Astrocyte of the cerebellum (primary cell): ENCODE data around the gene OPN3.

Experiments used
- DNase-seq: peaks from one replicate; pipeline ENCODE4 v3.0.0-alpha.2; 2011; ENCODE audit warnings: low read depth
- H3K4me3 ChIP-seq: 2 replicates; pipeline ENCODE4 v1.5.1; 2011; ENCODE audit warnings: mild to moderate bottlenecking, low read depth, low read length, moderate library complexity
- in situ Hi-C: cut with HindIII; loops from 2 replicates; pipeline ENCODE4 v1.10.0; 2017; ENCODE audit warnings: low sequenced_read_pairs
- TF ChIP-seq, protein P1 (sequence below): IDR thresholded peaks from 2 replicates; pipeline ENCODE4 v1.5.1; 2012; ENCODE audit warnings: low read length, low read depth, moderate library complexity, mild to moderate bottlenecking; ENCODE audit errors: missing control alignments

Gene OPN3

DNA sequence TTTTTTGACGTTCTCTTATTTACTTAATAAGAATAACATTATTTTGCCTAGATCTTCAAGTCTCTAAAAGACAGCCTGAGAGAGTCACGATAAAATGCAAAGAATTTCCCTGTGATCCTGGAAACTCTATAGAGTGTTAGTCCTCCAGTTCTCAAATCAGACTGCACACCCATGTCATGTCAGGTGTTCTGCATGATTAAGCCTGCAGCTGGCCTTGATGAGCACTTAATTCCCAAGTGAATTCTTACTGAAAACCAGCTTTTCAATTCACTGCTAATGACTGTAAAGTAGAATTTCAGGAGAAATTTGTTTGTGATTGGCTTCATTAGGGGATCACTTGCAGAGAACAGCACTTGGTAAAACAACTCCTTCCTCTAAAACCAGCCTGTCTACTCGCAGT is 41.9 kb downstream of the OPN3 start:
- in situ Hi-C loops, result no loop called here
- H3K4me3 ChIP-seq, result no peak overlapping the region
- TF ChIP-seq, protein P1, sequence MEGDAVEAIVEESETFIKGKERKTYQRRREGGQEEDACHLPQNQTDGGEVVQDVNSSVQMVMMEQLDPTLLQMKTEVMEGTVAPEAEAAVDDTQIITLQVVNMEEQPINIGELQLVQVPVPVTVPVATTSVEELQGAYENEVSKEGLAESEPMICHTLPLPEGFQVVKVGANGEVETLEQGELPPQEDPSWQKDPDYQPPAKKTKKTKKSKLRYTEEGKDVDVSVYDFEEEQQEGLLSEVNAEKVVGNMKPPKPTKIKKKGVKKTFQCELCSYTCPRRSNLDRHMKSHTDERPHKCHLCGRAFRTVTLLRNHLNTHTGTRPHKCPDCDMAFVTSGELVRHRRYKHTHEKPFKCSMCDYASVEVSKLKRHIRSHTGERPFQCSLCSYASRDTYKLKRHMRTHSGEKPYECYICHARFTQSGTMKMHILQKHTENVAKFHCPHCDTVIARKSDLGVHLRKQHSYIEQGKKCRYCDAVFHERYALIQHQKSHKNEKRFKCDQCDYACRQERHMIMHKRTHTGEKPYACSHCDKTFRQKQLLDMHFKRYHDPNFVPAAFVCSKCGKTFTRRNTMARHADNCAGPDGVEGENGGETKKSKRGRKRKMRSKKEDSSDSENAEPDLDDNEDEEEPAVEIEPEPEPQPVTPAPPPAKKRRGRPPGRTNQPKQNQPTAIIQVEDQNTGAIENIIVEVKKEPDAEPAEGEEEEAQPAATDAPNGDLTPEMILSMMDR, result no peak
- no peak for DNase-seq

GRCh38 chr1:241596633-241597032 is 43.5 kb downstream of the OPN3 start:
- in situ Hi-C loops, result no loop called here
- TF ChIP-seq, protein P1, result no peak
- no peak overlapping the region for H3K4me3 ChIP-seq
- DNase-seq, result no peak

- in situ Hi-C loops, result no loop called here
These were observed 47.0 kb downstream of the OPN3 start for GRCh38 chr1:241593186-241593585.

DNA sequence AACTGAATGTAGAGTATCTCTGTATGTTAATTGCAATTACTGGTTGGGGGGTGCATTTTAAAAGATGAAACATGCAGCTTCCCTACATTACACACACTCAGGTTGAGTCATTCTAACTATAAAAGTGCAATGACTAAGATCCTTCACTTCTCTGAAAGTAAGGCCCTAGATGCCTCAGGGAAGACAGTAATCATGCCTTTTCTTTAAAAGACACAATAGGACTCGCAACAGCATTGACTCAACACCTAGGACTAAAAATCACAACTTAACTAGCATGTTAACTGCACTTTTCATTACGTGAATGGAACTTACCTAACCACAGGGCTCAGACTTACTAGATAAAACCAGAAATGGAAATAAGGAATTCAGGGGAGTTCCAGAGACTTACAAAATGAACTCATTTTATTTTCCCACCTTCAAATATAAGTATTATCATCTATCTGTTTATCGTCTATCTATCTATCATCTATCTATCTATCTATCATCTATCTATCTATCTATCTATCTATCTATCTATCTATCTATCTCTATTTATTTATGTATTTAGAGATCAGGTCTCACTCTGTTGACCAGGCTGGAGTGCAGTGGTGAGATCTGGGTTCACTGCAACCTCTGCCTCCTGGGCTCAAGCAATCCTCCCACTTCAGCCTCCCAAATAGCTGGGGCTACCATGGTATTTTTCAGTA is 47.8 kb downstream of the OPN3 start:
- H3K4me3 ChIP-seq, result no peak overlapping the region
- in situ Hi-C loops, result no loop called here
- DNase-seq, result no peak
- TF ChIP-seq, protein P1, result no peak

More at GRCh38 chr1:241593186-241593585, 47.0 kb downstream of the OPN3 start:
- no peak for DNase-seq
- no peak overlapping the region for H3K4me3 ChIP-seq
- TF ChIP-seq, protein P1, result no peak

DNA sequence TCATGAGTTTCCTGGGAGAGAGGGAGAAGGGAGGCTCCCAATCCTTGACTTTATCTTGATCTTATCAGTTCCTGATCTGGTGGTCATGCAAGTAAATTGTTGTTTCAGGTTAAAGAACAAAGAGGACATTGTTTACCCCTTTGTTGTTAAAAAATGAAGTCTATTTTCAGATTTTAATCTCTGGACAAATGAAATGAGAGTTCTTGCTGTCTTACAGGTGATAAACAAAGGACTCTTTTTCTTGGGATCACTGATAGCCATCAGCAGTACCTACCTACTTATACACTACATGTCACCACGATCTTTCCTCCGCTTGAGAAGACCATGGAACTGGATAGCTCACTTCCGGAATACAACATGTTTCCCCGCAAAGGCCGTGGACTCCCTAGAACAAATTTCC is 48.4 kb downstream of the OPN3 start:
- TF ChIP-seq, protein P1, result no peak
- no peak for DNase-seq
- no peak overlapping the region for H3K4me3 ChIP-seq
- in situ Hi-C loops, result no loop called here

DNA sequence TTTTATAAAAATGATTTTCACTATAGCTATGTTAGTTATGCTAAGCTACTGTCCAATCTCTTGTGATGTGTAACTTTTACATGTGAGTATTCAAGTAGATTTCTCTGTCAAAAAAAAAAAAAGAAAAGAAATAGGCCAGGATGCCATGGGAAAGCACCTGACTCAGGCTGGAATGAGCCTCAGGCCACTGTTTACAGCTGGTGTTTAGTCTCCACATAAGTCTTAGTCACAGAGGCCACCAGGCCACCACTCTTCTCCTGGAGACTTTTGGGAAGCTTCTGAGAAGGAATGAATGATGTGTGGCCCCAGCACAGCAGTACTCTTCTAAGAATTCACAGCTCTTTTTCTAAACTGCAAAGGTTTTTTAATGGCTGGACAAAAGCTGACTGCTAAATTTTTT is 48.9 kb downstream of the OPN3 start:
- no peak for DNase-seq
- no peak overlapping the region for H3K4me3 ChIP-seq
- in situ Hi-C loops, result no loop called here
- TF ChIP-seq, protein P1, result no peak

- H3K4me3 ChIP-seq, result no peak overlapping the region
- TF ChIP-seq, protein P1, result no peak
- in situ Hi-C loops, result no loop called here
- DNase-seq, result no peak
These were observed 49.5 kb downstream of the OPN3 start for GRCh38 chr1:241590719-241591118.
